Measurements from ENCODE around the gene TSPAN13.
A peak's percentile ranks its signal among the peaks of the same experiment; 100 is the strongest.

TSPAN13 gene

DNA sequence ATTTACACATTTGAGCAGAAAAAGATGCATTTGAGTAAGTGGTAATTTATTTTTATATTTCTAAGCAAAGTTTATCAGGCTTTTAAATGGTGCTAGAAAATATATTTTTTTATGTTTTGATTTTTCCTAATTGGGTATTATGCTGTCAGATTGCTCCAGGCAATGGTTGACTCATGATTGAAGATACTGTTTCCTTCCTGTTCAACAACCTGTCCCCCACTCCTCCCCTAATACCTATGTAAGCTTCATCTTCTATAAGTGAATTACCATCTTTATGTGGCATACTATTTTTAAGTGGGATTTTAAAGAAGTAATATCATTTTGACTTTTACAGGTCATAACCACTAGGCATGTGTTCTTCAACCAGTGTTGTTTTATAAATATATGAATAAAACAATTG, 21.4 kb downstream of the TSPAN13 start:
- Histone ChIP-seq H3K4me1 (ENCODE audit: insufficient read depth, insufficient read length) (peaks cover 3% of the 10 kb centered on the region), H3K9ac (ENCODE audit: insufficient read length, low read depth) (no peak overlapping the region), H3K27me3 (ENCODE audit: insufficient read depth, insufficient read length) (no peaks in the 10 kb centered on the region), H3K4me3 (ENCODE audit: insufficient read length, low read depth) (no peak overlapping the region), H3K9me3 (ENCODE audit: insufficient read depth, low read length) (no peaks in the 10 kb centered on the region), H3K36me3 (ENCODE audit: insufficient read depth, insufficient read length, low read length) (no peaks in the 10 kb centered on the region)
- no peak for DNase-seq (ENCODE audit: low read depth, low spot score)
- TF ChIP-seq SUZ12 (IDR thresholded peaks at IDR 0.05; ENCODE audit: extremely low read depth, insufficient read depth, insufficient read length) (no peak), ZNF274 (IDR thresholded peaks at IDR 0.05; ENCODE audit: low read depth, low read length) (no peak), YY1 (IDR thresholded peaks at IDR 0.05; ENCODE audit: insufficient read depth, insufficient read length) (no peak)

DNA sequence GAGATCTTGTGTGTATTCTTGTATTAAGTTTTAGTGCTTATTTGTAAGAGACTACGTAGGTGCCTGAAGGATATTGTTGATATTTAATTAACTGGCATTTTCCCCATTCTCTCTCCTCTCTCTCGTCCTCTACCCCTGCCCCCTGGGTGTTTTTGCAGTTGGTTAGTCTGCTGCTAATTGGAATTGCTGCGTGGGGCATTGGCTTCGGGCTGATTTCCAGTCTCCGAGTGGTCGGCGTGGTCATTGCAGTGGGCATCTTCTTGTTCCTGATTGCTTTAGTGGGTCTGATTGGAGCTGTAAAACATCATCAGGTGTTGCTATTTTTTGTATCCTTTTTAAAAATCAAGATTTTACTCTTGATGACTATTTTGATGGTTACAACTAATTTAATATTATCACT, 22.5 kb downstream of the TSPAN13 start:
- no peak for TF ChIP-seq SUZ12 (IDR thresholded peaks at IDR 0.05; ENCODE audit: extremely low read depth, insufficient read depth, insufficient read length)
- no peak for TF ChIP-seq YY1 (IDR thresholded peaks at IDR 0.05; ENCODE audit: insufficient read depth, insufficient read length)
- TF ChIP-seq ZNF274 (IDR thresholded peaks at IDR 0.05; ENCODE audit: low read depth, low read length) = no peak
- no peak overlapping the region for H3K9ac ChIP-seq (ENCODE audit: insufficient read length, low read depth)
- H3K9me3 ChIP-seq (ENCODE audit: insufficient read depth, low read length) = no peaks in the 10 kb centered on the region
- peaks cover 2% of the 10 kb centered on the region for H3K4me1 ChIP-seq (ENCODE audit: insufficient read depth, insufficient read length)
- no peaks in the 10 kb centered on the region for H3K27me3 ChIP-seq (ENCODE audit: insufficient read depth, insufficient read length)
- no peak for DNase-seq (ENCODE audit: low read depth, low spot score)
- no peaks in the 10 kb centered on the region for H3K36me3 ChIP-seq (ENCODE audit: insufficient read depth, insufficient read length, low read length)
- H3K4me3 ChIP-seq (ENCODE audit: insufficient read length, low read depth) = no peak overlapping the region

DNA sequence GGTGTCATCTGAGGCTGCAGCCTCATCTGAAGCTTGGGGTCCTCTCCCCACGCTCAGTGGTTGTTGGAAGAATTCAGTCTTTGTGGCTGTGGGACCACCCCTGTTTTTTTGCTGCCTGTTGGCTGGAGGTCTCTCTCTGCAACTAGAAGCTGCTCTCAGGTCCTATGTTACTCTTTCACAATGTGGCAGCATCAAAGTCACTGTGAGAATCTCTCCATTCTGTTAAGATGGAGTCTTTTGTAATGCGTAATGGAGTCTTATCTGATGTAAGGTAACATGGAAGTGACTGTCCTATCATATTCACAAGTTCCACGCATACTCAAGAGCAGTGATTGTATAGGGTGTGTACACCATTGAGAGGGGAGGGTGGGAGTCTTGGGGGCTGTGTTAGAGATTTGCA, 24.9 kb downstream of the TSPAN13 start:
- no peak overlapping the region for H3K9ac ChIP-seq (ENCODE audit: insufficient read length, low read depth)
- DNase-seq (ENCODE audit: low read depth, low spot score) = peak; percentile 32
- H3K4me1 ChIP-seq (ENCODE audit: insufficient read depth, insufficient read length) = peaks cover 2% of the 10 kb centered on the region
- H3K4me3 ChIP-seq (ENCODE audit: insufficient read length, low read depth) = no peak overlapping the region
- H3K27me3 ChIP-seq (ENCODE audit: insufficient read depth, insufficient read length) = no peaks in the 10 kb centered on the region
- no peaks in the 10 kb centered on the region for H3K9me3 ChIP-seq (ENCODE audit: insufficient read depth, low read length)
- TF ChIP-seq SUZ12 (IDR thresholded peaks at IDR 0.05; ENCODE audit: extremely low read depth, insufficient read depth, insufficient read length) (no peak), YY1 (IDR thresholded peaks at IDR 0.05; ENCODE audit: insufficient read depth, insufficient read length) (no peak), ZNF274 (IDR thresholded peaks at IDR 0.05; ENCODE audit: low read depth, low read length) (no peak)
- H3K36me3 ChIP-seq (ENCODE audit: insufficient read depth, insufficient read length, low read length) = no peaks in the 10 kb centered on the region

GRCh38 chr7:16779051-16779450, 25.5 kb downstream of the TSPAN13 start:
- peaks cover 2% of the 10 kb centered on the region for H3K4me1 ChIP-seq (ENCODE audit: insufficient read depth, insufficient read length)
- H3K27me3 ChIP-seq (ENCODE audit: insufficient read depth, insufficient read length) = no peaks in the 10 kb centered on the region
- H3K9ac ChIP-seq (ENCODE audit: insufficient read length, low read depth) = no peak overlapping the region
- DNase-seq (ENCODE audit: low read depth, low spot score) = no peak
- TF ChIP-seq SUZ12 (IDR thresholded peaks at IDR 0.05; ENCODE audit: extremely low read depth, insufficient read depth, insufficient read length) = no peak
- TF ChIP-seq ZNF274 (IDR thresholded peaks at IDR 0.05; ENCODE audit: low read depth, low read length) = no peak
- TF ChIP-seq YY1 (IDR thresholded peaks at IDR 0.05; ENCODE audit: insufficient read depth, insufficient read length) = no peak
- no peaks in the 10 kb centered on the region for H3K9me3 ChIP-seq (ENCODE audit: insufficient read depth, low read length)
- no peaks in the 10 kb centered on the region for H3K36me3 ChIP-seq (ENCODE audit: insufficient read depth, insufficient read length, low read length)
- no peak overlapping the region for H3K4me3 ChIP-seq (ENCODE audit: insufficient read length, low read depth)

DNA sequence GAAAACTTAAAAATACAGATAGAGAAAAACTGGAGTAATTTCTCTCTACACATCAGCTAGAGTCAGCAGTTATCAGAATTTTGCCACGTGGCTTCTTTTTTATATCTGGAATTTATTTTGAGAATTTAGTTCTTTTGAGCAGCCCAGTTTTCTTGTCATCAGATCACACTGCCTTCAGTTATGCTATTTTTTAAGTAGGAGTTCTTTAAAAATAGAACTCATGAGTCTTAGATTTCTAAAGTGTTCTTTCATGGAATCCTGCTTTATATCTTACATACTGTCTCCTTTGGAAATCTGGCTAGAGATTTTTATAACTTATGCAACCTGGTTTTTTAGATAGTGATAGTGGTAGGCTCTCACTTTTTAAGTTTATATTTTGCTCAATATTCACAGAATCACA, 27.0 kb downstream of the TSPAN13 start:
- Histone ChIP-seq H3K4me1 (ENCODE audit: insufficient read depth, insufficient read length) (peaks cover 2% of the 10 kb centered on the region), H3K9ac (ENCODE audit: insufficient read length, low read depth) (no peak overlapping the region), H3K4me3 (ENCODE audit: insufficient read length, low read depth) (no peak overlapping the region), H3K27me3 (ENCODE audit: insufficient read depth, insufficient read length) (no peaks in the 10 kb centered on the region), H3K36me3 (ENCODE audit: insufficient read depth, insufficient read length, low read length) (no peaks in the 10 kb centered on the region), H3K9me3 (ENCODE audit: insufficient read depth, low read length) (no peaks in the 10 kb centered on the region)
- DNase-seq (ENCODE audit: low read depth, low spot score) = no peak
- no peak for TF ChIP-seq ZNF274 (IDR thresholded peaks at IDR 0.05; ENCODE audit: low read depth, low read length)
- TF ChIP-seq YY1 (IDR thresholded peaks at IDR 0.05; ENCODE audit: insufficient read depth, insufficient read length) = no peak
- no peak for TF ChIP-seq SUZ12 (IDR thresholded peaks at IDR 0.05; ENCODE audit: extremely low read depth, insufficient read depth, insufficient read length)

DNA sequence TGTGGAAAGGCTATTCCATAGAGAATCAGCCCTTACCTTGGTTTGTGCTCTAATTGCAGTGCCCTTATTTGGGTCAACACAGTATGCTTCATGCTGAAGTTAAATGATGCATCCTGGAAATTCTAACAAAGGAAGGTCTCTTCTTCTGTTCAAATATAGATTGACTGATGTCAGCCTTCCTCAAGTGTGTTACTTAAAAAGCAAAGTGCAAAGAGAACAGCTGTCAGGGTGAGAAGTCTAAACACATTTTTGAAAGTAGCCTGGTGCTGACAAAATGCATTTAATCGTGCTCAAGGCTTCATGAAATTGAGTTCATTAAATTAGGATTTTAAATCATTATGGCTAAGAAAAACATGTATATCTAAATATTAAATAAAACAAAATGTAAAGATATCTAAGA, 31.8 kb downstream of the TSPAN13 start:
- Histone ChIP-seq H3K9ac (ENCODE audit: insufficient read length, low read depth) (no peak overlapping the region), H3K4me1 (ENCODE audit: insufficient read depth, insufficient read length) (no peaks in the 10 kb centered on the region), H3K27me3 (ENCODE audit: insufficient read depth, insufficient read length) (no peaks in the 10 kb centered on the region), H3K9me3 (ENCODE audit: insufficient read depth, low read length) (0 out of 2 replicates have a peak, but pooled peaks cover 5% of the 10 kb centered on the region), H3K4me3 (ENCODE audit: insufficient read length, low read depth) (no peak overlapping the region), H3K36me3 (ENCODE audit: insufficient read depth, insufficient read length, low read length) (no peaks in the 10 kb centered on the region)
- DNase-seq (ENCODE audit: low read depth, low spot score) = no peak
- TF ChIP-seq YY1 (IDR thresholded peaks at IDR 0.05; ENCODE audit: insufficient read depth, insufficient read length) (no peak), SUZ12 (IDR thresholded peaks at IDR 0.05; ENCODE audit: extremely low read depth, insufficient read depth, insufficient read length) (no peak), ZNF274 (IDR thresholded peaks at IDR 0.05; ENCODE audit: low read depth, low read length) (no peak)

DNA sequence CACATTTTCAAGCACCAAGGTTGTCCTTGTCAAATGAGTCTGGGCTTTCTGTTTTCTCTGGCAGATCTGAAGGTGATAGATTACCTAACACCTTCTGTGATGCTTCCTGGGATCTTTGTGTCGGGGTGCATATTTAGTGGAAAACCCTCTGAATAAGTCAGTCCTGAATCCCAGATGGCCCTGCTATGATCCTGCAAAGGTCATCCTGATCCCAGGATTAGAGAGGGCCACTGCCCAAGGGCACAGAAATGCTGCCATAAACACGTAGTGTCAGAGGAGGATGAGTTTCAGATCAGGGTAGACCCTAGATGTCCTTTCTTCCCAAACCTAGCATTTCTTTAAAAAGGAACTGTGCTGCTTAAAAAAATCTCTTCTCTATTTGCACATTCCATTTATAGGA, 32.3 kb downstream of the TSPAN13 start:
- Histone ChIP-seq H3K36me3 (ENCODE audit: insufficient read depth, insufficient read length, low read length) (no peaks in the 10 kb centered on the region), H3K9me3 (ENCODE audit: insufficient read depth, low read length) (0 out of 2 replicates have a peak, but pooled peaks cover 5% of the 10 kb centered on the region), H3K4me3 (ENCODE audit: insufficient read length, low read depth) (no peak overlapping the region), H3K27me3 (ENCODE audit: insufficient read depth, insufficient read length) (no peaks in the 10 kb centered on the region), H3K9ac (ENCODE audit: insufficient read length, low read depth) (no peak overlapping the region), H3K4me1 (ENCODE audit: insufficient read depth, insufficient read length) (no peaks in the 10 kb centered on the region)
- TF ChIP-seq ZNF274 (IDR thresholded peaks at IDR 0.05; ENCODE audit: low read depth, low read length) = no peak
- TF ChIP-seq SUZ12 (IDR thresholded peaks at IDR 0.05; ENCODE audit: extremely low read depth, insufficient read depth, insufficient read length) = no peak
- TF ChIP-seq YY1 (IDR thresholded peaks at IDR 0.05; ENCODE audit: insufficient read depth, insufficient read length) = no peak
- no peak for DNase-seq (ENCODE audit: low read depth, low spot score)
